IMR-90 (cell line): ENCODE results near the gene RORC.

Experiments used
- CEBPB ChIP-seq: IDR thresholded peaks from 2 replicates; pipeline ENCODE4 v1.6.1; 2012; ENCODE audit warnings: low read depth, low read length, improper control_type of control experiment
- CTCF ChIP-seq: conservative IDR thresholded peaks from 2 replicates; pipeline ENCODE4 v1.5.1; 2012; ENCODE audit warnings: mild to moderate bottlenecking, low read depth, low read length, improper control_type of control experiment
- FOS ChIP-seq: fragments of 150-350 bp; IDR thresholded peaks from 2 replicates; pipeline ENCODE4 v1.6.1; 2016; ENCODE audit warnings: low read depth, low read length
- NFE2L2 ChIP-seq: fragments of 150-350 bp; IDR thresholded peaks from 2 replicates; pipeline ENCODE4 v1.6.1; 2016; ENCODE audit warnings: low read depth, mild to moderate bottlenecking, low read length
- RAD21 ChIP-seq: IDR thresholded peaks from 2 replicates; pipeline ENCODE4 v1.6.1; 2012; ENCODE audit warnings: low read length, improper control_type of control experiment

GRCh38 chr1:151762941-151763921, 68.4 kb downstream of the RORC start, which contains the start of gene MRPL9:
- TF ChIP-seq RAD21: no peak
- no peak for TF ChIP-seq FOS
- TF ChIP-seq CTCF: no peak
- no peak for TF ChIP-seq CEBPB
- TF ChIP-seq NFE2L2: no peak
